ENCODE results near the gene TTPAL. TPM values are rescaled to one million over a fixed set of nuclear protein-coding genes. Genes with fewer than 3 reads are reported as not detected.

The TTPAL gene
- total RNA-seq, 1 donor from 2014 or later = 20.8 TPM

- H3K4me1 Mint-ChIP-seq (ENCODE audit: unreplicated experiment) = no peaks in the 10 kb centered on the region
- H3K27me3 Mint-ChIP-seq (ENCODE audit: unreplicated experiment) = peaks cover 13% of the 10 kb centered on the region
- no peak for DNase-seq (ENCODE audit: extremely low spot score, unreplicated experiment)
- no peak overlapping the region for H3K4me3 Mint-ChIP-seq (ENCODE audit: unreplicated experiment)
- no peak for TF ChIP-seq CTCF (IDR thresholded peaks at IDR 0.05)
- H3K27ac Mint-ChIP-seq (ENCODE audit: unreplicated experiment) = no peak overlapping the region
- H3K9me3 Mint-ChIP-seq (ENCODE audit: unreplicated experiment) = no peaks in the 10 kb centered on the region
- no peaks in the 10 kb centered on the region for H3K36me3 Mint-ChIP-seq (ENCODE audit: unreplicated experiment)
Observed at GRCh38 chr20:44442298-44443070, 33.2 kb upstream of the TTPAL start.

- DNase-seq (ENCODE audit: extremely low spot score, unreplicated experiment) = no peak
- Mint-ChIP-seq H3K9me3 (ENCODE audit: unreplicated experiment) (no peaks in the 10 kb centered on the region), H3K4me3 (ENCODE audit: unreplicated experiment) (no peak overlapping the region), H3K36me3 (ENCODE audit: unreplicated experiment) (no peaks in the 10 kb centered on the region), H3K4me1 (ENCODE audit: unreplicated experiment) (no peaks in the 10 kb centered on the region), H3K27me3 (ENCODE audit: unreplicated experiment) (peaks cover 26% of the 10 kb centered on the region), H3K27ac (ENCODE audit: unreplicated experiment) (no peak overlapping the region)
- no peak for TF ChIP-seq CTCF (IDR thresholded peaks at IDR 0.05)
Observed at GRCh38 chr20:44445742-44446710, 29.6 kb upstream of the TTPAL start.

GRCh38 chr20:44447827-44448419 is 27.8 kb upstream of the TTPAL start:
- no peak for DNase-seq (ENCODE audit: extremely low spot score, unreplicated experiment)
- no peaks in the 10 kb centered on the region for H3K4me1 Mint-ChIP-seq (ENCODE audit: unreplicated experiment)
- no peaks in the 10 kb centered on the region for H3K9me3 Mint-ChIP-seq (ENCODE audit: unreplicated experiment)
- no peak overlapping the region for H3K4me3 Mint-ChIP-seq (ENCODE audit: unreplicated experiment)
- TF ChIP-seq CTCF (IDR thresholded peaks at IDR 0.05) = no peak
- no peak overlapping the region for H3K27ac Mint-ChIP-seq (ENCODE audit: unreplicated experiment)
- no peaks in the 10 kb centered on the region for H3K36me3 Mint-ChIP-seq (ENCODE audit: unreplicated experiment)
- H3K27me3 Mint-ChIP-seq (ENCODE audit: unreplicated experiment) = peaks cover 19% of the 10 kb centered on the region

- Mint-ChIP-seq H3K27ac (ENCODE audit: unreplicated experiment) (no peak overlapping the region), H3K4me3 (ENCODE audit: unreplicated experiment) (no peak overlapping the region), H3K9me3 (ENCODE audit: unreplicated experiment) (no peaks in the 10 kb centered on the region), H3K27me3 (ENCODE audit: unreplicated experiment) (peaks cover 23% of the 10 kb centered on the region), H3K4me1 (ENCODE audit: unreplicated experiment) (no peaks in the 10 kb centered on the region), H3K36me3 (ENCODE audit: unreplicated experiment) (no peaks in the 10 kb centered on the region)
- peak; percentile 30 for TF ChIP-seq CTCF (IDR thresholded peaks at IDR 0.05)
- DNase-seq (ENCODE audit: extremely low spot score, unreplicated experiment) = no peak
Observed at GRCh38 chr20:44448753-44449546, 26.7 kb upstream of the TTPAL start.
